Measurements from ENCODE around the gene COX7A2L. TPM values are rescaled to one million over a fixed set of nuclear protein-coding genes. Genes with fewer than 3 reads are reported as not detected.

Gene COX7A2L
- total RNA-seq, 1 donor: 237 TPM

- no peak for TF ChIP-seq CTCF (IDR thresholded peaks at IDR 0.05; ENCODE audit: extremely low read depth, low read depth, low read length)
- Histone ChIP-seq H3K4me2 (ENCODE audit: insufficient read depth, low read length) (peak overlapping the region; percentile 97), H3K36me3 (ENCODE audit: insufficient read depth, low read length) (no peaks in the 10 kb centered on the region), H3K27me3 (ENCODE audit: insufficient read depth, low read length) (peaks cover 5% of the 10 kb centered on the region), H3K9me3 (ENCODE audit: low read depth, low read length) (no peaks in the 10 kb centered on the region), H3K79me2 (ENCODE audit: insufficient read depth, low read length) (peaks cover 66% of the 10 kb centered on the region), H2AFZ (ENCODE audit: low read length) (peak overlapping the region; percentile 87), H3K4me3 (ENCODE audit: insufficient read depth, low read length) (peak overlapping the region; percentile 91), H4K20me1 (ENCODE audit: insufficient read depth, low read length) (peaks cover 37% of the 10 kb centered on the region), H3K27ac (ENCODE audit: low read depth, low read length) (peak overlapping the region; percentile 97), H3K4me1 (ENCODE audit: insufficient read depth, low read length) (peaks cover 18% of the 10 kb centered on the region)
- no peak for DNase-seq (ENCODE audit: insufficient read length, low spot score, missing footprints)
Observed at GRCh38 chr2:42359304-42359964, 1.6 kb downstream of the COX7A2L start.

- TF ChIP-seq CTCF (IDR thresholded peaks at IDR 0.05; ENCODE audit: extremely low read depth, low read depth, low read length): no peak
- DNase-seq (ENCODE audit: insufficient read length, low spot score, missing footprints): no peak
- H3K79me2 ChIP-seq (ENCODE audit: insufficient read depth, low read length): peaks cover 97% of the 10 kb centered on the region
- H3K4me1 ChIP-seq (ENCODE audit: insufficient read depth, low read length): peaks cover under 1% of the 10 kb centered on the region
- no peaks in the 10 kb centered on the region for H3K27me3 ChIP-seq (ENCODE audit: insufficient read depth, low read length)
- peaks cover 12% of the 10 kb centered on the region for H3K36me3 ChIP-seq (ENCODE audit: insufficient read depth, low read length)
- no peak overlapping the region for H3K27ac ChIP-seq (ENCODE audit: low read depth, low read length)
- H3K4me3 ChIP-seq (ENCODE audit: insufficient read depth, low read length): no peak overlapping the region
- H3K9me3 ChIP-seq (ENCODE audit: low read depth, low read length): no peaks in the 10 kb centered on the region
- no peak overlapping the region for H3K4me2 ChIP-seq (ENCODE audit: insufficient read depth, low read length)
- no peak overlapping the region for H2AFZ ChIP-seq (ENCODE audit: low read length)
- H4K20me1 ChIP-seq (ENCODE audit: insufficient read depth, low read length): peaks cover 33% of the 10 kb centered on the region
Observed at GRCh38 chr2:42353792-42354429, 7.1 kb downstream of the COX7A2L start.

GRCh38 chr2:42351864-42352263 lies 9.2 kb downstream of the COX7A2L start:
- no peak overlapping the region for H3K27ac ChIP-seq (ENCODE audit: low read depth, low read length)
- no peak for TF ChIP-seq CTCF (IDR thresholded peaks at IDR 0.05; ENCODE audit: extremely low read depth, low read depth, low read length)
- no peak overlapping the region for H3K4me2 ChIP-seq (ENCODE audit: insufficient read depth, low read length)
- H3K4me1 ChIP-seq (ENCODE audit: insufficient read depth, low read length): no peaks in the 10 kb centered on the region
- DNase-seq (ENCODE audit: insufficient read length, low spot score, missing footprints): no peak
- no peak overlapping the region for H3K4me3 ChIP-seq (ENCODE audit: insufficient read depth, low read length)
- H2AFZ ChIP-seq (ENCODE audit: low read length): no peak overlapping the region
- no peaks in the 10 kb centered on the region for H3K9me3 ChIP-seq (ENCODE audit: low read depth, low read length)
- peaks cover 15% of the 10 kb centered on the region for H3K36me3 ChIP-seq (ENCODE audit: insufficient read depth, low read length)
- peaks cover 17% of the 10 kb centered on the region for H4K20me1 ChIP-seq (ENCODE audit: insufficient read depth, low read length)
- H3K79me2 ChIP-seq (ENCODE audit: insufficient read depth, low read length): peaks cover 97% of the 10 kb centered on the region
- no peaks in the 10 kb centered on the region for H3K27me3 ChIP-seq (ENCODE audit: insufficient read depth, low read length)

GRCh38 chr2:42350434-42351063 lies 10.5 kb downstream of the COX7A2L start:
- TF ChIP-seq CTCF (IDR thresholded peaks at IDR 0.05; ENCODE audit: extremely low read depth, low read depth, low read length): no peak
- Histone ChIP-seq H3K4me2 (ENCODE audit: insufficient read depth, low read length) (no peak overlapping the region), H3K4me3 (ENCODE audit: insufficient read depth, low read length) (no peak overlapping the region), H3K27ac (ENCODE audit: low read depth, low read length) (no peak overlapping the region), H3K4me1 (ENCODE audit: insufficient read depth, low read length) (no peaks in the 10 kb centered on the region), H3K27me3 (ENCODE audit: insufficient read depth, low read length) (no peaks in the 10 kb centered on the region), H3K36me3 (ENCODE audit: insufficient read depth, low read length) (peaks cover 15% of the 10 kb centered on the region), H4K20me1 (ENCODE audit: insufficient read depth, low read length) (peaks cover 15% of the 10 kb centered on the region), H3K9me3 (ENCODE audit: low read depth, low read length) (no peaks in the 10 kb centered on the region), H3K79me2 (ENCODE audit: insufficient read depth, low read length) (peaks cover 95% of the 10 kb centered on the region), H2AFZ (ENCODE audit: low read length) (no peak overlapping the region)
- no peak for DNase-seq (ENCODE audit: insufficient read length, low spot score, missing footprints)
